ENCODE results near the gene KCTD8.

KCTD8 gene

GRCh38 chr4:44342800-44343199, 105.8 kb downstream of the KCTD8 start:
- TF ChIP-seq, protein P1, sequence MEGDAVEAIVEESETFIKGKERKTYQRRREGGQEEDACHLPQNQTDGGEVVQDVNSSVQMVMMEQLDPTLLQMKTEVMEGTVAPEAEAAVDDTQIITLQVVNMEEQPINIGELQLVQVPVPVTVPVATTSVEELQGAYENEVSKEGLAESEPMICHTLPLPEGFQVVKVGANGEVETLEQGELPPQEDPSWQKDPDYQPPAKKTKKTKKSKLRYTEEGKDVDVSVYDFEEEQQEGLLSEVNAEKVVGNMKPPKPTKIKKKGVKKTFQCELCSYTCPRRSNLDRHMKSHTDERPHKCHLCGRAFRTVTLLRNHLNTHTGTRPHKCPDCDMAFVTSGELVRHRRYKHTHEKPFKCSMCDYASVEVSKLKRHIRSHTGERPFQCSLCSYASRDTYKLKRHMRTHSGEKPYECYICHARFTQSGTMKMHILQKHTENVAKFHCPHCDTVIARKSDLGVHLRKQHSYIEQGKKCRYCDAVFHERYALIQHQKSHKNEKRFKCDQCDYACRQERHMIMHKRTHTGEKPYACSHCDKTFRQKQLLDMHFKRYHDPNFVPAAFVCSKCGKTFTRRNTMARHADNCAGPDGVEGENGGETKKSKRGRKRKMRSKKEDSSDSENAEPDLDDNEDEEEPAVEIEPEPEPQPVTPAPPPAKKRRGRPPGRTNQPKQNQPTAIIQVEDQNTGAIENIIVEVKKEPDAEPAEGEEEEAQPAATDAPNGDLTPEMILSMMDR (conservative IDR thresholded peaks at IDR 0.05; ENCODE audit: control insufficient read depth, insufficient read depth, low read depth, low read length) = no peak
- no peak overlapping the region for H3K4me3 ChIP-seq (ENCODE audit: control insufficient read depth, low read depth, low read length)
- no peak for DNase-seq (ENCODE audit: low read depth)

- no peak overlapping the region for H3K4me3 ChIP-seq (ENCODE audit: control insufficient read depth, low read depth, low read length)
- TF ChIP-seq, protein P1 (conservative IDR thresholded peaks at IDR 0.05; ENCODE audit: control insufficient read depth, insufficient read depth, low read depth, low read length) = no peak
- DNase-seq (ENCODE audit: low read depth) = peak; percentile 1
Measured at GRCh38 chr4:44326741-44327140, 121.9 kb downstream of the KCTD8 start.

GRCh38 chr4:44320833-44321232, 127.8 kb downstream of the KCTD8 start:
- TF ChIP-seq, protein P1 (conservative IDR thresholded peaks at IDR 0.05; ENCODE audit: control insufficient read depth, insufficient read depth, low read depth, low read length) = no peak
- no peak overlapping the region for H3K4me3 ChIP-seq (ENCODE audit: control insufficient read depth, low read depth, low read length)
- no peak for DNase-seq (ENCODE audit: low read depth)

DNA sequence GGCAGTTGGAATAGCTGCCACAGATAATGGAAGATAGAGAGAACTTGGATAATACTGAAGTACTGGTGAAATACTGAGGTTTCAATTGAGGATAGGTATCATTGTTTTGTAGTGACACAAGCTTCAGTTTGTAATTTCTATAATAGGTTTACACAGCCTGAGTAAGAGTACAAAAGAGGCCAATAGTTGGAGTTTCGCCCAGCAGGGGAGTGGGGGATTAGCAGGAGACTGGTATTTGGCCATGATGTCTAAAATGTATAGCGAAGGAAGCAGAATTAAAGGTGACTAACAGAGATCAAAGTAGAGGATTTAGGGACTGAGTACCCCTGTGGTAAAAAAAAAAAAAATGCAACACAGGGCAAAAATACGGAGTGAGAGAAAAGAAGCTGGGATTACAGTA, 129.5 kb downstream of the KCTD8 start:
- TF ChIP-seq, protein P1 (conservative IDR thresholded peaks at IDR 0.05; ENCODE audit: control insufficient read depth, insufficient read depth, low read depth, low read length) = no peak

GRCh38 chr4:44313702-44314101, 134.9 kb downstream of the KCTD8 start:
- no peak for DNase-seq (ENCODE audit: low read depth)
- no peak overlapping the region for H3K4me3 ChIP-seq (ENCODE audit: control insufficient read depth, low read depth, low read length)
- TF ChIP-seq, protein P1 (conservative IDR thresholded peaks at IDR 0.05; ENCODE audit: control insufficient read depth, insufficient read depth, low read depth, low read length) = no peak

More for the DNA sequence above, 129.5 kb downstream of the KCTD8 start:
- DNase-seq (ENCODE audit: low read depth) = no peak
- no peak overlapping the region for H3K4me3 ChIP-seq (ENCODE audit: control insufficient read depth, low read depth, low read length)

DNA sequence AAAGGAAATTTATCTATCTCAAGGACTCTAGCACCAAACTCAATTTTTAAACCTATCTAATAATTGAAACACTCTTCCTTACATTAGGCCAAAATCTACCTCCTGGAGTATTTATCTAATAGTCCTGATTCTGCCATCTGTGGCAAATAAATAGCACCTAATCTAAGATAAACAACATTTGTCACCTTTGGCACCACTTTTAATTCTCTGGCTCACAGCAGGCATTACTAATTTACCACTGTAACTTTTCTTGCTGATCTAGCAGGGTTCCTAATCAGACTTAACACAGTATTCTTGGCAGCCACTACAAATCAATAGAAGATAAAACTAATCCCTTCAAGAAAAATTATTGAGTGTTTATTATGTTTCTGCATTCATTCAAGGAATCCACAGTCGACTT, 161.1 kb downstream of the KCTD8 start:
- no peak overlapping the region for H3K4me3 ChIP-seq (ENCODE audit: control insufficient read depth, low read depth, low read length)
- no peak for DNase-seq (ENCODE audit: low read depth)
- TF ChIP-seq, protein P1 (conservative IDR thresholded peaks at IDR 0.05; ENCODE audit: control insufficient read depth, insufficient read depth, low read depth, low read length) = no peak

DNA sequence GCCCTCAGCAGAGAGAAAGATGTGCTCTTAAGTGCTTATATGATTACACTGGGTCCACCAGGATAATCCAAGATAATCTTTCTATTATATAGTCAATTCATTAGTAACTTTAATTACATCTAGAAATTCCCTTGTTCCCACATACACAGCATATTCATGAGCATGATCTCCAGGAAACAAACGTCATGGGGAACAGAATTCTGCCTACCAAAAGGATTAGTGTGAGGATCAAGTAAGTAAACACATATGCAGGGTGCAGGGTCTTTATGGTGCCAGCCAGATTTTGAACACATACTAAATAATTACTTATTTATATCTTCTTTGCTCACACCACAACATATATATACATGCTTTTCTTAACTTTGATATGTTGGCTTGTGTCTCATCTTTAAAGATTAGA, 169.1 kb downstream of the KCTD8 start:
- no peak for DNase-seq (ENCODE audit: low read depth)
- TF ChIP-seq, protein P1 (conservative IDR thresholded peaks at IDR 0.05; ENCODE audit: control insufficient read depth, insufficient read depth, low read depth, low read length) = no peak
- no peak overlapping the region for H3K4me3 ChIP-seq (ENCODE audit: control insufficient read depth, low read depth, low read length)

Data from fibroblast of mammary gland (primary cell).